Tongue (tissue), 2 donors: Measurements from ENCODE around the gene KLF4. TPM values are rescaled to one million over a fixed set of nuclear protein-coding genes. Genes with fewer than 3 reads are reported as not detected.
A peak's percentile ranks its signal among the peaks of the same experiment; 100 is the strongest.
"Not testable (repeated sequence)": the region's sequence is repeated elsewhere in the genome, so short reads cannot be mapped to it uniquely, and the experiment has no call there.

Experiments
- DNase-seq: peaks from one replicate; pipeline ENCODE4 v3.0.0-alpha.2; 2015
- total RNA-seq: library from RNA; depleted of rRNA; stranded (reverse); fragments of >200 nt; gene quantifications from one replicate; pipeline ENCODE4 v1.2.3, GENCODE V29; 2014

KLF4 gene
- total RNA-seq, result 40.8 TPM

DNA sequence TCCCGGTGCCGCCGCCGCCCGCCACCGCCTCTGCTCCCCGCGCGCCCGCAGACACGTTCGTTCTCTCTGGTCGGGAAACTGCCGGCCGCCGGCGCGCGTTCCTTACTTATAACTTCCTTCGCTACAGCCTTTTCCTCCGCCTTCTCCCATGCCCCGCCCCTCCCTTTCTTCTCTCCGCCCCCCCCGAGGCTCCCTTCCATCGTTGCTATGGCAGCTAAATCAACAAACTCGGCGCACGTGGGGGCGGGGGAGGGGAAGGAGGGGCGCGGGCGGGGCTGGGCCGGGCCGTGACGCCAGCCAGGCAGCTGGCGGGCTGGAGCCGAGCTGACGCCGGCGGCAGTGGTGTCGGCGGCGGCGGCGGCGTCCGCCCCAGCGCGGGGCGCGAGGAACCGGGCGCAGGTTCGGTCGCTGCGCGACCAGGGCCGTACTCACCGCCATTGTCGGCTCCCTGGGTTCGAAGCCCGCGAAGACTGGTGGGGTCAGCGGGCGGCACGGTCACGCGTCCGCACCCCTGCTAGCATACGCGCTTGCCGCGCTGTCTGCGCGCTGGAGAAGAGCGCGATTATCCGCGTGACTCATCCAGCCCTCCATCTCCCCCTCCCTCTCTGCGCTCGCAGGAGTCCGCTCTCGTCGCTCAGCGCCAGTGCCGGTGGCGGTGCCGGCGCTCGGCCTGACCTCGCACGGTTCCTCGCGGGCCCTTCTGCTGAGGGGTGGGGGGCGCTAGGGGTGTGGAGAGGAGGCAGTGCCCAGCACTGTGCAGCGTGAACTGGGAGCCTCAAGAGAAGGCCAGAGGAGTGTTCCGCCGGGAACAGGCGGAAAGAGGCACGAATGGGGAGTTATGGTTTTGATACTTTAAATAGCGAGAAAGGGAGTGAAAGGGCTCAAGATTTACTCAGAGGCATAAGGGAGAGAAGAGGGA lies at the start of gene KLF4:
Gene KLF4 (minus strand): TSS at position 83 of the 919 bp plus-strand sequence. CDS start 597 bp downstream, outside the sequence.
- DNase-seq, result peak; percentile 98

GRCh38 chr9:107536462-107536861 lies 46.9 kb upstream of the KLF4 start:
- no peak for DNase-seq

- DNase-seq, result no peak
Observed at GRCh38 chr9:107534510-107535078, 45.0 kb upstream of the KLF4 start.

DNA sequence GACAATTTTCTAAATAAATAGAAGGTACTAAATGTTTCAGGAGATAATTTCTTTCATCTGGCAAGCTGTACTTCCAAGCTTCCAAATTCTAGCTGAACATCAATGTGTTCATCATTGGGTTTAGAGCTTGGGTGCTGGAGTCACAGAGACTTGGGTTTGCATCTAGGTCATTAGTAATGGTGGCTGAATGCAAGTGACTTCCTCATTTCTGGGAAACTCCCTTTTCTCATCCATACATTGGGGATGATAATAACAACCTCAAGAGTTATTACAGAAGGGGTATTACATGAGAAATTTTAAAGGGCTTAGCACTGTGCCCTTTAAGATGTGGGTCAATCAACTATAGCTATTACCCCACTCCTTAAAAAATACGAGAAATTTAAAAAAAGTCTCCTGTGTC lies 41.1 kb upstream of the KLF4 start:
- no peak for DNase-seq

DNA sequence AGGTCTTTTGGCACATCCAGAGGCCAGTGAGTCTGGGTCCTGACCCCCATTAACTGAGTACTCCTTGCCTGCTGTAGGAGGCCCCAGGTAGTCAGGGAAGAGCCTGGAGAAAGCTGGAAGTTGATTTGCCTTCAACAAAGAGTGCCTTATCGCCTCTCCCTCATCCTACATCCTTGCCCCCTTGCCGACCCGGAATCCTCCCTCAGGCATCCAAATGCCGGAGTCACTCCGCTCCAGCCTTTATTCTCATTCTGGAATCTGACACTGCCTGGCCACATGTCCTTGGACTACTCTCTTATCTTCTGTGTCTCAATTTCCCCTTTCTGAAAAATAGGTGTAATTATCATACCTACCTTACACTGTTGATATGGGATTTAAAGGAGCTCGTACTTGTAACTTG lies 39.1 kb upstream of the KLF4 start:
- no peak for DNase-seq

DNA sequence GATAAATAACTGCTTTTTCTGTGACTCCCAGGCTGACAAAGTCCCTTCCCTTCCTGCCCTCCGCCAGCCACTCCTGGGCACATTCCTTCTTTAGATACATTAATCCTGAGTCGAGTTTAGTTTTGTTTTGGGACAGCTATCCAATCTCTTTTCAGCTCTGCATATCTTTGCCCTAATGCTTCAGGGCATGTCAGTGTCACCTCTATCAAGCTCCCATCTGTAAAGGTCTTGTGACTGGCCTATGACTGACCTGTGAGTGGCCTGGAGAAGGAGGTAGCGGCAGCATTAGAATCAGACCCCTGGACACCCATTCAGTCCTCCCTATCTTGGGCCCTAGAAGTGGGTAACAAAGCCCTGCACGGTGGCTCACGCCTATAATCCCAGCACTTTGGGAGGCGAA lies 34.0 kb upstream of the KLF4 start:
- no peak for DNase-seq

- no peak for DNase-seq
Observed at GRCh38 chr9:107520186-107520585, 30.6 kb upstream of the KLF4 start.

DNA sequence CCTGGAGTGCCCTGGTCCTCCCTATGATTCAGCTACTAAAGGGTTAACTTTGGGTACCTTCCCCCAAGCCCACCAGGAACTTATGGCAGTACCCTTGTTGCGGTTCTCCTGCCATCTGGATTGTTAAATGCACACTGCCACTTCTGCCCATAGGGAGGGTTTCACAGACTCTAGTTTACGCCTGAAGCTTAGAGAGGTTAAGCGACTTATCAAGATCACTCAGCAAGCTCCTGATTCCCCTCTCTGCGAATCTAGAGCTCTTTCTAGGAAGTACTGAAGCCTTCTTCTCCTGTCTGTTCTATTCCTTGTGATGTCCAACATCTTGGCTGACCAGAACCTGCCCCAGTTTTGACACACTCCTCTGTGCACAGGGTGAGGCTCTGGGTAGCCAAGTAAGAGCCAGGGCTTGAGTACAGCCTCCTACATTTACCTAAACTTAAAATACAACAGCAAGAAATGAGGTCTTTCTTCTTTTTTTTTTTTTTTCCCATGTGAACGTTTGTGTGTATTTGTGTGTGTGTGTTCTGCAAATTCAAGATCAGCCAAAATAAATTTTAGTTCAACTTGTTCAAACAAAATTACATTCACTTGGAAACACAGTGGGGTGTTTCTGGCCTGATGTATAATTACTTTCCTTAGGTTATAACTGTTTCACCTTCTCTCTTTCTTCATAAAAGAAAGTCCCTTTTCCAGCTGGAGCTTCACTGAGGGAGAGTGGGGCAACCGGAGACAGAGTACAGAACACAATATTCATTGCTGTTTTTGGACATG lies 28.7 kb upstream of the KLF4 start:
- peak; percentile 20 for DNase-seq

GRCh38 chr9:107513464-107514100 lies 24.0 kb upstream of the KLF4 start:
- no peak for DNase-seq

- peak; percentile 35 for DNase-seq
Observed at GRCh38 chr9:107504585-107505455, 15.3 kb upstream of the KLF4 start.

GRCh38 chr9:107502464-107502863 lies 12.9 kb upstream of the KLF4 start:
- DNase-seq, result no peak

DNA sequence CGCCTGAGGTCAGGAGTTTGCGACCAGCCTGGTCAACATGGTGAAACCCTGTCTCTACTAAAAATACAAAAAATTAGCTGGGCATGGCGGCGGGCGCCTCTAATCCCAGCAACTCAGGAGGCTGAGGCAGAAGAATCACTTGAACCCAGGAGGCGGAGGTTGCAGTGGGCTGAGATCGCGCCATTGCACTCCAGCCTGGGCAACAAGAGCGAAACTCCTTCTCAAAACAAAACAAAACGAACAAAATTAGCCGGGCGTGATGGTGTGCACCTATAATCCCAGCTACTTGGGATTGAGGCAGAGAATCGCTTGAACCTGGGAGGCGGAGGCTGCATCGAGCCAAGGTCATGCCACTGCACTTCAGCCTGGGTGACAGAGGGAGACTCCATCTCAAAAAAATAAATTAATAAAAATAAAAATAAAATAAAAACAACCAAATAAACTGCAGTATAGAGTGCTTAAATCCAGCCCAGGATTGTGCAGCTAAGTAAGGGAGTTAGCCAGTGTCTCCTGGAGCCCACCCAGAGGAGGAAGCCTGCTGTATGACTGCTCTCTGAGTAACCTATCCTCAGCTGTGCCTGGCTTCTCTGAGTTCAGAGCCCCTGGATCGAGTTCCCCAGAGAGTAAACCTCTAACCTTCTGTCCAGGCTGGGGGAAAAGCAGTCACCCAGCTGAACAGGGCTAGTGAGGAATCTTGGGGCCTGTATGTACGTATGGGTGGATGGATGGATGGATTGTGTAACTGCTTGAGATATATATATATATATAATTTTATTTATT lies 11.0 kb upstream of the KLF4 start:
- DNase-seq, result not testable (repeated sequence)

DNA sequence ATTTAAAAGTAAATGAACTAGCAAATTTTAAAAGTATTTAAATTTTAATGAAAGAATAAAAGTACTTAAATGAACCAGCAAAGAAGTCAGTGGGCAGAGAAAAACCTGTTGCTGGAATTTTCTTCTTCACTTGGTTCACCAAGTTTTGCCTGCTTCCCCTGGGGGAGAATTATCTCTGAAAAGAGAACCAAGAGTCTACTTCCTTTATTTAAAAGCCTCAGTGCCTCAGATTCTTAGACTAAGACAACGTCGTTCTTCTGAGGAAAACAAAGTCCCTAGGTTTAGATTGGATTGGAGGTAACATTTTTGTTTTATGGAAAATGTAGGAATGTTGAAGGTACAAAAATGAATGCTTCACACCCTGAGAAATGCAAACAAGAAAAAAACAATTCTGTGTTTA lies 7.4 kb upstream of the KLF4 start:
- DNase-seq, result no peak

- no peak for DNase-seq
Observed at GRCh38 chr9:107492381-107492970, 2.9 kb upstream of the KLF4 start.

DNA sequence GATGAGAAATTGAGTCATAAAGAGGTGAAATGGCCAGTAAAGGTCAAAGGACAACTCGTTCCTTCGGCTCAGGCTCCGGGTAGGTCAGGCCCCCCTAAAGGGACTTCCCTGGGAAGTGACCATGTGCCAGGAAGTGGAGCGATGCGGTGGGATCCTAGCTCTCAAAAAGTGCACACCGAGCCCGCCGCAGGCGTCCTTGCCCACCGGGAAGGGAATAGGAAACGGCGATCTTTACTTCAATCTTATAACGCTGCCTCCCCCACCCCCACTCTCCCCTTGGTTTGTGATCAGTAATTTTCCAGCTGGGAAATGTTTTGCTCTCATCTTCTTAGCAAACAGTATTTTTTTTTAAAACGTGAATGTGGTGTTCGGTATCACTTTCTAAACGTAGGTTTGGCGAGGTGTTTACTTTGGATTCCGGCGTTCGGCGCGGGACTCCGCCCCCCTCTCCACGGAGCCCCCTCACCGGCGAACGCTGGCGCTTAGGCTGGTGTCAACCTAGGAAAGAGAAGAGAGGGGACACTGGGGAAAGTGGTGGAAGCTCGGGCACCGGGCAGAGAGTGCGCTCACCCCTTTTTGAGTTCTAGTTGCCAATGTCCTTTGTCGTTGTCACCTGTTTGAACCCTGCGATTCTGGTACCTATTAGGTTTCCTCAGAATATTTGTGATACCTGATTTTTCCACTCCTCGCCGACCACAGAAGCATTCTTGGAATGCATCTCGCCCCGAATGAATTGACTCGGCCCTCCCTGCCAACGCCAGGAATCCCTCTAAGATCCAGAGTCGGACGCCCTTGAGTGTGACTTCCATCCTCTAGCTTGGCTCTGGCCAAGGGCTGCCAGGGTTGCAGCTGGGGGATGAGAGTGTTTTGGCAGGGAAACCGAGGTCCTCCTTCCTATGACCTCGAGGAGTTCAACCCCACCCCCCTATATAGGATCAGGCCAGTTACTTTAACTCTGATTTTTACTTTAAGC lies 1.8 kb upstream of the KLF4 start:
- peak; percentile 61 for DNase-seq

DNA sequence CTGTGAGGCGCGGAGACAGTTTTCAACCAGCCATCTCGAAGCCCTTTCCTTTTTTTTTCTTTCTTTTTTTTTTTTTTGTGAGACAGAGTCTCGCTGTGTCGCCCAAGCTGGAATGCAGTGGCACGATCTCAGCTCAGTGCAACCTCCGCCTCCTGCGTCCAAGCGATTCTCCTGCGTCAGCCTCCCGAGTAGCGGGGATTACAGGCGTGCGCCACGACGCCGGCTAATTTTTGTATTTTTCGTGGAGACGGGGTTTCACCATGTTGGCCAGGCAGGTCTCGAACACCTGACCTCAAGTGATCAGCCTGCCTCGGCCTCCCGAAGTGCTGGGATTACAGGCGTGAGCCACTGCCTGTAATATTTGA lies 1.0 kb upstream of the KLF4 start:
- DNase-seq, result not testable (repeated sequence)

- no peak for DNase-seq
Observed at GRCh38 chr9:107489144-107489673, 360 bp downstream of the KLF4 start.

- peak; percentile 79 for DNase-seq
Observed at GRCh38 chr9:107488375-107489143, 1.0 kb downstream of the KLF4 start.
